RCC 7860 (cell line): ENCODE data around the gene HBA2.
A peak's percentile ranks its signal among the peaks of the same experiment; 100 is the strongest.
"Not testable (repeated sequence)": the region's sequence is repeated elsewhere in the genome, so short reads cannot be mapped to it uniquely, and the experiment has no call there.

ENCODE experiments used
- DNase-seq: peaks from one replicate; pipeline ENCODE4 v3.0.0-alpha.2; 2015; ENCODE audit warnings: low spot score
- FAIRE-seq: peaks from 2 replicates; lab custom pipeline; 2012; peaks lifted over from hg19 to GRCh38; lab: Jason Lieb, UNC

Gene HBA2

GRCh38 chr16:173211-173854, 657 bp downstream of the HBA2 start:
- not testable (repeated sequence) for DNase-seq, FAIRE-seq

GRCh38 chr16:173928-174769, 1.5 kb downstream of the HBA2 start:
- FAIRE-seq = not testable (repeated sequence)

GRCh38 chr16:175011-175949, 2.6 kb downstream of the HBA2 start:
- DNase-seq = no peak
- no peak for FAIRE-seq

More at GRCh38 chr16:173928-174769, 1.5 kb downstream of the HBA2 start:
- DNase-seq = not testable (repeated sequence)

- not testable (repeated sequence) for DNase-seq, FAIRE-seq
Measured at GRCh38 chr16:176006-176405, 3.3 kb downstream of the HBA2 start.

GRCh38 chr16:176477-177382, 4.1 kb downstream of the HBA2 start, which contains the start of gene HBA1:
HBA1 (plus strand) TSS chr16:176680; CDS start chr16:176717, 37 bp downstream.
- DNase-seq, FAIRE-seq: not testable (repeated sequence)

- no peak for DNase-seq
- FAIRE-seq = no peak
Measured at GRCh38 chr16:177394-177822, 4.7 kb downstream of the HBA2 start.

GRCh38 chr16:177981-178667, 5.4 kb downstream of the HBA2 start:
- DNase-seq (no peak), FAIRE-seq (no peak)

- FAIRE-seq = no peak
Measured at GRCh38 chr16:178668-179015, 6.0 kb downstream of the HBA2 start.

GRCh38 chr16:179211-180092, 6.8 kb downstream of the HBA2 start:
- no peak for DNase-seq
- FAIRE-seq = no peak

More at GRCh38 chr16:178668-179015, 6.0 kb downstream of the HBA2 start:
- DNase-seq = no peak

- FAIRE-seq (no peak), DNase-seq (no peak)
Measured at GRCh38 chr16:180101-180675, 7.5 kb downstream of the HBA2 start, which contains the start of gene HBQ1. HBQ1 (plus strand) TSS chr16:180459; CDS start chr16:180487, 28 bp downstream.

- FAIRE-seq (no peak), DNase-seq (no peak)
Measured at GRCh38 chr16:180681-181564, 8.2 kb downstream of the HBA2 start.

- no peak for FAIRE-seq
- peak; percentile 18 for DNase-seq
Measured at GRCh38 chr16:181565-182021, 8.9 kb downstream of the HBA2 start.

GRCh38 chr16:183005-183404, 10.3 kb downstream of the HBA2 start:
- DNase-seq = no peak
- FAIRE-seq = no peak

GRCh38 chr16:185213-185612, 12.5 kb downstream of the HBA2 start:
- DNase-seq (no peak), FAIRE-seq (no peak)

GRCh38 chr16:185691-186090, 13.0 kb downstream of the HBA2 start:
- FAIRE-seq = no peak
- no peak for DNase-seq

GRCh38 chr16:187330-187729, 14.7 kb downstream of the HBA2 start:
- FAIRE-seq = no peak
- DNase-seq = no peak

- DNase-seq (no peak), FAIRE-seq (no peak)
Measured at GRCh38 chr16:188674-189073, 16.0 kb downstream of the HBA2 start.
